GM12801 (cell line): Measurements from ENCODE around the gene POLR2C.

Experiments
- TF ChIP-seq, protein P1 (sequence below): IDR thresholded peaks from one replicate; pipeline ENCODE4 v1.5.1; 2011; ENCODE audit warnings: control low read depth; ENCODE audit not compliant: insufficient read length; ENCODE audit errors: extremely low read depth

The POLR2C gene

DNA sequence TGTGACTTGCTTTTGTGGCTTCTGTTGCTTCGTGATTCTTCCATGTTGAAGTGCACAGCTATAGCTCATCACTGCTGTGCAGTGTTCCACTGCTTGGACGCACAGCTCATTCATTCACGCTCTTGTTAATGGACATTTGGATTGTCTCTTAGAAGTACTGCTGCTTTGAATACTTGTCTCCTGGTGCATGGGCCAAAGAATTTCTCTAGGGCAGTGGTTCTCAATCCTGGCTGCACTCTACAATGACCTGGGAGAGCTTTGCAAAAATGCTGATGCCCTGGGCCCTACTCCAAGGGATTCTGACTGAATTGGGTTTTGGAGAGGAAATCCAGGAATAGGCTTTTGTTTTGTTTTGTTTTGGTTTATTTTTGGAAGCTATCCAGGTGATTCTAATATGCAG lies 37.9 kb upstream of the POLR2C start:
- TF ChIP-seq, protein P1, sequence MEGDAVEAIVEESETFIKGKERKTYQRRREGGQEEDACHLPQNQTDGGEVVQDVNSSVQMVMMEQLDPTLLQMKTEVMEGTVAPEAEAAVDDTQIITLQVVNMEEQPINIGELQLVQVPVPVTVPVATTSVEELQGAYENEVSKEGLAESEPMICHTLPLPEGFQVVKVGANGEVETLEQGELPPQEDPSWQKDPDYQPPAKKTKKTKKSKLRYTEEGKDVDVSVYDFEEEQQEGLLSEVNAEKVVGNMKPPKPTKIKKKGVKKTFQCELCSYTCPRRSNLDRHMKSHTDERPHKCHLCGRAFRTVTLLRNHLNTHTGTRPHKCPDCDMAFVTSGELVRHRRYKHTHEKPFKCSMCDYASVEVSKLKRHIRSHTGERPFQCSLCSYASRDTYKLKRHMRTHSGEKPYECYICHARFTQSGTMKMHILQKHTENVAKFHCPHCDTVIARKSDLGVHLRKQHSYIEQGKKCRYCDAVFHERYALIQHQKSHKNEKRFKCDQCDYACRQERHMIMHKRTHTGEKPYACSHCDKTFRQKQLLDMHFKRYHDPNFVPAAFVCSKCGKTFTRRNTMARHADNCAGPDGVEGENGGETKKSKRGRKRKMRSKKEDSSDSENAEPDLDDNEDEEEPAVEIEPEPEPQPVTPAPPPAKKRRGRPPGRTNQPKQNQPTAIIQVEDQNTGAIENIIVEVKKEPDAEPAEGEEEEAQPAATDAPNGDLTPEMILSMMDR, result no peak

DNA sequence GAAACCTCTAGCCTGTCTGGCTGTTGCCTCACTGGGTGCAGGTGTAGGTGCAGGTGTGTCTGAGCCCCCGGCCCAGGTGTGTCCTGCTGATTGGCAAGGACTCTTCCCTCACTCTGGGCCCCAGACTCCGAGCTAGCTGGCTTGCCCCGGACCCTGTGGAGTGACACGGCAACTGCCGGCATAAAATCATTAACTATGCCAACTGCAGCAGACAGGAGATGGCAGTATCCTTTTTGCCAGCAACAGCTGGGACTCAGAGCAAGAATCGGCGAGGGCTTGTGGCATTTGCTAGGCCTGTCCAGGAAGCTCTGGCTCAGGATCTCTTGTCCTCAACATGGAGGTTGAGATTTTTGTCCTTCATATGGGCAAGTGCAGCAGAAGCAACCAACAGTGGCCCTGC lies 36.1 kb upstream of the POLR2C start:
- TF ChIP-seq, protein P1, result no peak

DNA sequence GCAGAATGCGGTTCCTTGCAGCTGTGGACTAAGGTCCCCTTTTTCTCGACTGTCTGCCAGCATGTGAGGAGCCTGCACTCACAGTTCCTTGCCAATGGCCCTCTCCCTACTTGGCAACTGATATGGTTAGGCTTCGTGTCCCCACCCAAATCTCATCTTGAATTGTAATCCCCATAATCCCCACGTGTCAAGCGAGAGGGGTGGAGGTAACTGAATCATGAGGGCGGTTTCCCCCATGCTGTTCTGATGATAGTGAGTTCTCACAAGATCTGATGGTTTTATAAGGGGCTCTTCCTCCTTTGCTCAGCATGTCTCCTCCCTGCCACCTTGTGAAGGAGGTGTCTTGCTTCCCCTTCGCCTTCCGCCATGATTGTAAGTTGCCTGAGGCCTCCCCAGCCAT lies 35.2 kb upstream of the POLR2C start:
- TF ChIP-seq, protein P1, result no peak

DNA sequence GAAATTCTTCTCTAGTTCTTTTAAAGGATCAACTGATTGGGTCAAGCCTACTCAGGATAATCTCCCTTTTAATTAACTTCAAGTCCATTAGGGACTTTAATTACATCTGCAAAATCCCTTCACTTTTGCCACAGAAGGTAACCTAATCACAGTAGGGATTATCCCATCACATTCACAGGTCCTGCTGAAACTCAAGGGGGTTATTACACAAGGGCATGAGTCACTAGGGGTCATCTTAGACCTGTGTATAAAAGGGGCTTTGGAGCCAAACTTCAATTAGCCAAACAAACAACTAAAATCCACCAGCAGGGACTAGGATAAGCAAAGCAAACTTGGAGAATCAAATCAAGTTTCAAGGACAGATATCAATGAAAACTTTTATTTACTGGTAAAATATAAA lies 34.7 kb upstream of the POLR2C start:
- TF ChIP-seq, protein P1, result no peak

DNA sequence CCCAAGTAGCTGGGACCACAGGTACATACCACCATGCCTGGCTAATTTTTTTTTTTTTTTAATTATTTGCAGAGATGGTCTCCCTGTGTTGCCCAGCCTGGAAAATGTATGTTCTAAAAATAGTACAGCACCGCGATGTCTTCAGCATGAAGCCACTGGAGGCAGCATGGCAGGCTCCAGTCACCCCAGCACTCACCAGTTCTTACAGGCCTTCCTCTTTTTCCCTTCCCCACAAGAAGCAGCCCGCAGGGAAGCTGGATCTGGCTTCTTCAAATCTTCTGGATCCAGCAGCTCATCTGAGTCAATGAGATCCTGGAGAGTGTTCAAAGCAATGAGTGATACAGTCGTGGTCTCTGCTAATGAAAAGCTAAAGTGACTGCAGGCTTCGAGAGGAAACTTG lies 31.5 kb upstream of the POLR2C start:
- TF ChIP-seq, protein P1, result no peak

DNA sequence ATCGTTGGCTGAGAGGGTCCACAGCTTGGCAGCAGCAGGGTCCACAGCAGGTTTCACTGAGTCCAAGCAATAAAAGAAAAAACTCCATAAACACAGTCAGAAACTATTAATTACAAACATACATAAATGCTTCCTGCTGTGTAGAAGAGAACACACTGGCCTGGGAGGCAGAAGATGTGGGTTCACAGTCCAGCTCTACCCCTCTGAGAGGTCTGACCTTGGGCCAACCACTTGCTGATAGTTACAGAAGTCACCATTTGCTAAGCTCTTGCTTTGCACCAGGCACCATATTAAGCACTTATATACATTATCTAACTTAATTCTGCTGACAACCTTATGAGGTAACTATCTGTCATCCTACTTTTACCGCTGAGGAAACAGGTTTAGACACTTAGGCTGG lies 30.0 kb upstream of the POLR2C start:
- TF ChIP-seq, protein P1, result no peak

DNA sequence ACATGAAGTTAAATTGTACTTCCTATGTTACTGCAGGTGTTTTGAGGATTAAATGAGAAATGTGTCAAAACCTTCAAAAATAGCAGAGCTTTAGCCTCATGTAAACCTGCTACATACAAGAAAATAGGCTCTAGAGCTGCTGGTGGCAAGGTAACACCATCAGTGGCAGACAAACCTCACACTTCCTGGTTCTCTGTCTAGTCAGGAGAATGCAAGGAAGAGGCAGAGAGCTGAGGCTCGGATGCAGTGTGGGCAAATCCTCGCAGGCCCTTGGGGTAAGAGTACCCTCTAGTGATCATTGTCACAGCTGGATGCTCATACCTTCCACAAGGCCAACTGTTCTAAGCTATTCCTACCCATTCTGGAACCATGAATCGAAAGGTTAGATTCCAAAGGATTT lies 29.5 kb upstream of the POLR2C start:
- TF ChIP-seq, protein P1, result no peak

DNA sequence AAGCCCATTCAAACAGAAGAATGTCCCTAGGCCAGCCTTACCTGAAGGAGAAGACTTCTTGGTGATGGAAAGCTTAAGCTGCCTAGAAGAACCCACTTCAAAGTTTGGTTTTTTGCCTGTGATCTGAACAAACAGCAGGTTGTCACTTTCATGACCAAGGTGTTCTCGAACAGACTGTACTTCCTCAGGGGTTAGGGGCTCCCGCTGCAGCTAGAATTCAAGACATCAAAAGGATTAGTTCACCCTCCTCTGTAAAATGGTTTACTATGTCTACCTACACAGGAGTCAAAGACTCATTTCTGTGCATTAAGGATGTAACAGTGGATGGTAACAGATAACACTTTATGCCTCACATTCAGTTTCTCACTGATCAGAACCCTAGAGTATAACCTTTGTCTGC lies 28.5 kb upstream of the POLR2C start:
- TF ChIP-seq, protein P1, result no peak
